ENCODE results near the gene NOLC1.

GRCh38 chr10:102175415-102175814 lies 23.2 kb downstream of the NOLC1 start:
- no peak for TF ChIP-seq POLR2AphosphoS5 (IDR thresholded peaks at IDR 0.05; ENCODE audit: low read depth, low read length)
- TF ChIP-seq POLR2A (IDR thresholded peaks at IDR 0.05; ENCODE audit: low read depth, low read length): no peak
- TF ChIP-seq TAF1 (IDR thresholded peaks at IDR 0.05; ENCODE audit: low read depth, low read length): no peak
- no peak for TF ChIP-seq POU2F2 (IDR thresholded peaks at IDR 0.05; ENCODE audit: low read depth, low read length)

All from GM12891 (cell line).